SK-N-MC (cell line): ENCODE data around the gene SELENOT.

Experiments used
- DNase-seq: peaks from one replicate; pipeline ENCODE4 v3.0.0-alpha.2; 2011; ENCODE audit warnings: low read depth, low spot score
- H3K27ac ChIP-seq: fragments of 200-600 bp; sonication (generic); 2 replicates; pipeline ENCODE4 v1.5.1; 2016; ENCODE audit warnings: mixed run types
- H3K36me3 ChIP-seq: fragments of 200-600 bp; sonication (generic); 2 replicates; pipeline ENCODE4 v1.6.1; 2017; ENCODE audit warnings: antibody characterized with exemption, low read length, mixed read lengths; ENCODE audit not compliant: insufficient read depth
- H3K4me3 ChIP-seq: fragments of 200-600 bp; sonication (generic); 2 replicates; pipeline ENCODE4 v1.5.1; 2016
- H3K9ac ChIP-seq: fragments of 200-600 bp; sonication (generic); 2 replicates; pipeline ENCODE4 v1.8.0; 2017; ENCODE audit warnings: mixed run types, mixed read lengths; ENCODE audit not compliant: insufficient read length
- H3K9me3 ChIP-seq: fragments of 200-600 bp; sonication (generic); 2 replicates; pipeline ENCODE4 v1.6.1; 2017; ENCODE audit warnings: low read depth, mild to moderate bottlenecking, antibody characterized with exemption, low read length, moderate library complexity, mixed read lengths
- EZH2 ChIP-seq: fragments of 200-600 bp; sonication (generic); IDR thresholded peaks from one replicate; pipeline ENCODE4 v1.6.1; 2017; ENCODE audit warnings: antibody characterized with exemption
- FOXP2 ChIP-seq: optimal IDR thresholded peaks from 2 replicates; pipeline ENCODE3; 2011; ENCODE audit warnings: mild to moderate bottlenecking, moderate library complexity; ENCODE audit not compliant: insufficient read depth; ENCODE audit errors: extremely low read length, control extremely low read depth
- POLR2AphosphoS5 ChIP-seq: IDR thresholded peaks from 2 replicates; pipeline ENCODE4 v1.6.1; 2012; ENCODE audit warnings: mild to moderate bottlenecking, low read depth, low read length, borderline replicate concordance

The SELENOT gene

DNA sequence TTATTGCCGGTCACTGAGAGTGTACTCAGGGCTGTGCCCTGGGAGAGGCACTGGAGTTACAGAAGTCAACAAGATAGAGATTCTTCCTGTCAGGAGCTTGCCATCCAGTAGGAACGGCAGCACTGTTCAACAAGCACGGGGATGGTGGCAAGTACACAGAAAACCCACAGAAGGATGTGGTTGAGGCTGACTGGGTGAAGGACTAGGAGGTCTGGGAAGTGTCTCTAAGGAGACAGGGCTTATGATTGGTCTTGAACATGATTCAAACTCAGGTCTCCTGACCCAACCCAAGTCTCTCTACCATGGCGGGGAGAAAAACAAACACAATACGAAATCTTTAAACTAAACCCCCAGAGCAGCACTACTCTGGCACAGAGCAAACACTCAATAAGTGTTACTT lies 63.0 kb downstream of the SELENOT start:
- no peak overlapping the region for H3K4me3 ChIP-seq
- H3K9me3 ChIP-seq: no peaks in the 10 kb centered on the region
- H3K36me3 ChIP-seq: no peaks in the 10 kb centered on the region
- no peak overlapping the region for H3K9ac ChIP-seq
- H3K27ac ChIP-seq: no peak overlapping the region
- no peak for DNase-seq
- TF ChIP-seq POLR2AphosphoS5 (no peak), FOXP2 (no peak), EZH2 (no peak)

DNA sequence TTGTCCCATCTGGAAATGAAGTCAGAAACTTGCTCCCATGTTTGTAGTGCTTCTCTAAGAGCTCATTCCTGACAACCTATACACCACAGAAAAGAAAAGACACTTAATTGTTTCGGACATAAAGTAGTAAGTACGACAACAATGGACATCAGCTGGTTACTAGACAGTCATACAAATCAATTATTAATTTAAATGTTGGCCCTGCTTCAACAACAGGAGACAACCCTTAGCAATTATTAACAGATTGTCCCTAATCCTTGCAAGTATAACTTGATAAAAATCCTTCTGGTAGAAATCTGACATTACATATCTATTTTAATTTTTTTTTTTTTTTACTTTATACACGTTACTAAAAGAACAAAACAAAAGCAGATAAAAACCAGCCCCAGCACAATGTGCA lies 70.8 kb downstream of the SELENOT start:
- DNase-seq: no peak
- Histone ChIP-seq H3K36me3 (no peaks in the 10 kb centered on the region), H3K9ac (no peak overlapping the region), H3K27ac (no peak overlapping the region), H3K4me3 (no peak overlapping the region), H3K9me3 (peaks cover 16% of the 10 kb centered on the region)
- TF ChIP-seq EZH2: no peak
- TF ChIP-seq POLR2AphosphoS5: no peak
- no peak for TF ChIP-seq FOXP2

DNA sequence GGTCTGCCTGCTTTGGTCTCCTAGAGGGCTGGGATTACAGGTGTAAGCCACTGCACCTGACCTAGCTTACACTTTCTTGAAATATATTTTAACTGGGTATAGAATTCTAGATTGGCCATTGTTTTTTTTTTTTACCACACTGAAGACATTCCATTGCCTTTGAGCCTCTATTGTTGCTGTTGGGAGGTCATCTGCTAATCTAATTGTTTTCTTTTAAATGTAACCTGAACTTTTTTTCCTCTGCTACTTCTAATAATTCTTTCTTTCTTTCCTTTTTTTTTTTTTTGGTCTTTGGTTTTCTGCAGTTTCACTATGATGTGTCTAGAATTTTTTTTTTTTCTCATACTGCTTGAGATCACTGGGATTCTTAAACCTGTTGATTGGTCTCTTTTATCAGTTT lies 72.5 kb downstream of the SELENOT start:
- Histone ChIP-seq H3K9me3 (peaks cover 16% of the 10 kb centered on the region), H3K36me3 (no peaks in the 10 kb centered on the region), H3K4me3 (no peak overlapping the region), H3K27ac (no peak overlapping the region), H3K9ac (no peak overlapping the region)
- DNase-seq: no peak
- TF ChIP-seq EZH2 (no peak), FOXP2 (no peak), POLR2AphosphoS5 (no peak)
